Common myeloid progenitor, CD34-positive (primary cell): ENCODE data around the gene EPM2A.

Experiments
- CTCF ChIA-PET: fragments of 350-600 bp; sonication (Branson Sonifier 250); formaldehyde crosslinking; loops from one replicate; lab custom pipeline; 2021; ENCODE audit warnings: antibody characterized with exemption; lab: Charles Lee
- POLR2A ChIA-PET: fragments of 350-600 bp; sonication (Branson Sonifier 250); formaldehyde crosslinking; loops from one replicate; lab custom pipeline; 2021; ENCODE audit warnings: antibody characterized with exemption; lab: Charles Lee
- DNase-seq, 3 donors: peaks; one replicate each; pipeline versions ENCODE4 v3.0.0 to v3.0.0-alpha.2; 2013
- H3K27ac ChIP-seq, 2 experiments: 1 replicate in 1 of 2; 2 replicates in 1 of 2; pipeline ENCODE4 v1.7.0; 2013; ENCODE audit warnings: inconsistent platforms in 2 of 2, low read length in 2 of 2, mild to moderate bottlenecking in 2 of 2, low read depth in 1 of 2, moderate library complexity in 1 of 2; ENCODE audit not compliant: severe bottlenecking in 2 of 2, insufficient read depth in 1 of 2, poor library complexity in 1 of 2
- H3K27me3 ChIP-seq, 5 experiments: replicated peaks in 2 of 5; 1 replicate in 3 of 5; 2 replicates in 2 of 5; pipeline versions ENCODE4 v1.6.1 to v1.7.0; 2013; ENCODE audit warnings: low read length in 4 of 5, mild to moderate bottlenecking in 2 of 5, moderate library complexity in 2 of 5, inconsistent platforms in 1 of 5; ENCODE audit not compliant: insufficient read depth in 5 of 5, control insufficient read depth in 4 of 5
- H3K36me3 ChIP-seq, 4 experiments: 1 replicate in 2 of 4; 2 replicates in 2 of 4; pipeline versions ENCODE4 v1.6.1 to v1.7.0; 2013; ENCODE audit warnings: low read length in 3 of 4, control low read depth in 1 of 4, mild to moderate bottlenecking in 1 of 4; ENCODE audit not compliant: control insufficient read depth in 4 of 4, insufficient read depth in 4 of 4
- H3K4me1 ChIP-seq, 4 experiments: 1 replicate in 3 of 4; 2 replicates in 1 of 4; pipeline versions ENCODE4 v1.6.1 to v1.7.1; 2013; ENCODE audit warnings: low read length in 3 of 4, mild to moderate bottlenecking in 3 of 4, control low read depth in 1 of 4, inconsistent platforms in 1 of 4, moderate library complexity in 1 of 4; ENCODE audit not compliant: control insufficient read depth in 4 of 4, insufficient read depth in 4 of 4; ENCODE audit errors: control extremely low read depth in 1 of 4
- H3K4me3 ChIP-seq, 7 experiments: 1 replicate in 4 of 7; 2 replicates in 3 of 7; pipeline versions ENCODE4 v1.5.1 to v1.7.0; 2013; ENCODE audit warnings: mild to moderate bottlenecking in 7 of 7, low read length in 6 of 7, moderate library complexity in 6 of 7, inconsistent platforms in 2 of 7, low read depth in 2 of 7, control low read depth in 1 of 7; ENCODE audit not compliant: insufficient read depth in 4 of 7, control insufficient read depth in 1 of 7; ENCODE audit errors: extremely low read depth in 1 of 7
- H3K9me3 ChIP-seq, 5 experiments: 1 replicate in 4 of 5; 2 replicates in 1 of 5; pipeline versions ENCODE4 v1.6.1 to v1.7.1; 2013; ENCODE audit warnings: low read length in 4 of 5, mild to moderate bottlenecking in 2 of 5, inconsistent platforms in 1 of 5, low read depth in 1 of 5, moderate library complexity in 1 of 5; ENCODE audit not compliant: control insufficient read depth in 4 of 5, insufficient read depth in 2 of 5; ENCODE audit errors: control extremely low read depth in 1 of 5
- WGBS: methylation state at CpG from one replicate; pipeline ENCODE4 v1.1.5; 2013; ENCODE audit not compliant: insufficient coverage; 5-methylcytosine and 5-hydroxymethylcytosine counted together

EPM2A gene

DNA sequence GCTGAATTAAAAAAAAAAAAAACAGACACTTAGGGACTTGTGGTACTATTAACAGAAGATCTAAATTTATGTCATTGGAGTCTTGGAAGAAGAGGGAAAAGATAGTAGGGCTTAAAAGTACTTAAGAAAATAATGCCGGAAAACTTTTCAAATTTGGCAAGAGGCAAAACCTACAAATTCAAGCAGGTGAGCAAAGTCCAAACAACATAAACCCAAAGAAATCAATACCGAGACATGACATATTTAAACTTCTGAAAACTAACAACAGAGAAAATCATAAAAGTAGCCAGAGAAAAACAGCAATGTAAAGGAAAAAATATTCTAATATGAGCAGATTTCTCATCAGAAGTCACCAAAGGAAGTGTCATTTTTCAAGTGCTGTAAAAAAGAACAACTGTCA lies 44.4 kb downstream of the EPM2A start:
- no peak for DNase-seq
- ChIA-PET CTCF (no interaction called here), POLR2A (no interaction called here)

DNA sequence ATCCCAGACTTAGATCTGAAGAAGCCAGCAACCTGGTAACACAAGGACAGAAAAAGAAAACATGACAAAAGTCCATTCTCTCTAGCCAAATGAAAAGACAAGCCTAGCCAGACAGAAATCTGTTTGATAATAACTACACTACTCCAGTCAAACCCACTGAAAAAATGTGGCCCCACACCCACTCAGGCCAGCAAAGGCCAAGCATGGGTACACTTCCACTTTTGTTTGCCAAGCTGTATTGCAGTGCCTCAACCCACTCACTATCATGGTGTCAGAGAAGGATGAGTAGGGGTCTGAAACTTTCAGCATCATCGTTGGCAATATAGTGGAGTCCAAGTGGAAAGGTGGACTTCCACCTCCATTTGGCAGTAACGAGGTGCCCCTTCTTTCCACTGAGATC lies 45.8 kb downstream of the EPM2A start:
- CTCF ChIA-PET: no interaction called here
- 100% methylated on average over 2 of the region's 2 CpGs for WGBS

More for the DNA sequence above, 44.4 kb downstream of the EPM2A start:
- no peaks in the 10 kb centered on the region for H3K4me1 ChIP-seq
- WGBS: no CpG with 5 or more reads among the region's 2 CpGs
- no peak overlapping the region for H3K4me3 ChIP-seq
- H3K36me3 ChIP-seq: no peaks in the 10 kb centered on the region
- peaks cover 0 to 9% (median 0%) of the 10 kb centered on the region in 5 experiments for H3K9me3 ChIP-seq
- H3K27me3 ChIP-seq: no peaks in the 10 kb centered on the region
- no peak overlapping the region for H3K27ac ChIP-seq

DNA sequence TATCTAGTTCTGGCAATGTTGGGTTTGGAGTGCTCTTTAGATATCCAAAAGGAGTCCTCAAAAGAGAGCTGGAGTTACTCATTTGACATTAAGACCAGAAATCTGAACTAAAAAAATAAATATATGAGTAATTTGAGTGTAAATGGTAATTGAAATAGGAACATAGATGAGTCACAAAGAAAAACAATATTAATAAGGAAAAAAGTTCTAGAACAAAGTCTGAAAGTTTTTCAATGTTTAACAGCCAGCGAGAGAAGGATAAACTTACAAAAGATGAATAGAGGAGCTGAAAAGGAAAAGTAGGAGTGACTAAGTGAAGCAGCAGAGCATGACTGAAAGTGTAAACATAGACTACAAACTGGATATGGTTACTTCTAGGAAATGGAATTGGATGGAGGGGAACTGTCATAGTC lies 46.8 kb downstream of the EPM2A start:
- Histone ChIP-seq H3K9me3 (peaks cover 0 to 9% (median 0%) of the 10 kb centered on the region in 5 experiments), H3K36me3 (peaks cover 0 to 5% (median 1%) of the 10 kb centered on the region in 4 experiments), H3K27me3 (no peaks in the 10 kb centered on the region), H3K4me1 (no peaks in the 10 kb centered on the region), H3K4me3 (no peak overlapping the region), H3K27ac (no peak overlapping the region)
- WGBS: 100% methylated on average over 1 of the region's 1 CpG
- no peak for DNase-seq
- ChIA-PET CTCF (interaction anchor here (1.0 kb wide), 1 partner anchor 54 kb away, joined by 4 read pairs; no protein-coding TSS in a partner anchor), POLR2A (no interaction called here)

More for the DNA sequence above, 45.8 kb downstream of the EPM2A start:
- Histone ChIP-seq H3K9me3 (peaks cover 0 to 9% (median 0%) of the 10 kb centered on the region in 5 experiments), H3K4me1 (no peaks in the 10 kb centered on the region), H3K4me3 (no peak overlapping the region), H3K36me3 (peaks cover 0 to 2% (median under 1%) of the 10 kb centered on the region in 4 experiments), H3K27ac (no peak overlapping the region), H3K27me3 (no peaks in the 10 kb centered on the region)
- DNase-seq: no peak
- POLR2A ChIA-PET: no interaction called here

DNA sequence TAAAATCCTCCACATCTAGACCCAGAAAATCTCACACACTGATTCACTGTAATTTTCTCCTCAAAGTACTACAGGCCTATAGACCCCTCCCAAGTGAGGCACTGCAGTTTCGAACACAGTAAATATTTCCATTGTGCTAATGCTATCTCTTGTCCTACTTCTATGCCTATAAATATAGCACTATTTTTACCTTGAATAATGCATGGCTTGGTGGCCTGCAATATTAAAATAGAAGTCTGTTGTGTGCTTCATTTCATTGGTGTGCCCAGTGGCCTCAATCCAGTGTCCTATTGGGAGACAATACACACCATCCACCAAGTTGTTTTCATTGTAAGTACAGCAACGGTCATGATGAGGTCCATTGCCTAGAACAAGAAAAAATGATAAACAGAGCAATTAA lies 49.4 kb downstream of the EPM2A start:
- peaks cover 0 to 17% (median 7%) of the 10 kb centered on the region in 4 experiments for H3K36me3 ChIP-seq
- CTCF ChIA-PET: interaction anchor here (0.8 kb wide), 1 partner anchor 15 kb away, joined by 3 read pairs; no protein-coding TSS in a partner anchor
- peaks cover 0 to 13% (median 6%) of the 10 kb centered on the region in 5 experiments for H3K9me3 ChIP-seq
- H3K4me3 ChIP-seq: no peak overlapping the region
- WGBS: 100% methylated on average over 1 of the region's 2 CpGs
- H3K4me1 ChIP-seq: no peaks in the 10 kb centered on the region
- DNase-seq: no peak
- H3K27ac ChIP-seq: no peak overlapping the region
- H3K27me3 ChIP-seq: no peaks in the 10 kb centered on the region
- POLR2A ChIA-PET: no interaction called here

DNA sequence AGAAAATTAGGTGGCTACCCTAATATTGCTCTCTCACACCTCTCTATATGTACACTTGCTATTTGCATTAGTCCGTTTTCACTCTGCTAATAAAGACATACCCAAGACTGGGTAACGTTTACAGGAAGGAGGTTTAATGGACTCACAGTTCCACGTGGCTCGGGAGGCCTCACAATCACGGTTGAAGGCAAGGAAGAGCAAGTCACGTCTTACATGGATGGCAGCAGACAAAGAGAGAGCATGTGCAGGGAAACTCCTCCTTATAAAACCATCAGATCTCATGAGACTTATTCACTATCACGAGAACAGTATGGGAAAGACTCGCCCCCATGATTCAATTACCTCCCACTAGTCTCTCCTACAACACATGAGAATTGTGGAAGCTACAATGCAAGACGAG lies 53.4 kb downstream of the EPM2A start:
- POLR2A ChIA-PET: no interaction called here
- 98% methylated on average over 9 of the region's 9 CpGs for WGBS
- CTCF ChIA-PET: no interaction called here

DNA sequence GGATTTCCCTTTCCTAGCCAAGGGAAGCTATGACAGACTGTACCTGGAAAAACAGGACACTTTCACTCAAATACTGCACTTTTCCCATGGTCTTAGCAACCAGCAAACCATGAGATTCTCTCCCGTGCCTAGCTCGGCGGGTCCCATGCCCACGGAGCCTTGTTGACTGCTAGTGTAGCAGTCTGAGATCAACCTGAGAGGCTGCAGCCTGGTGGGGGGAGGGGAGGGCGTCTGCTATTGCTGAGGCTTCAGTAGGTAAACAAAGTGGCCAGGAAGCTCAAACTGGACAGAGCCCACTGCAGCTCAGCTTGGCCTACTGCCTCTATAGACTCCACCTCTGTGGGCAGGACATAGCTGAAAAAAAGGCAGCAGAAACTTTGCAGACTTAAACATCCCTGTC lies 61.8 kb downstream of the EPM2A start:
- no peak for DNase-seq
- peaks cover 0 to 14% (median 5%) of the 10 kb centered on the region in 4 experiments for H3K36me3 ChIP-seq
- H3K27ac ChIP-seq: no peak overlapping the region
- H3K27me3 ChIP-seq: no peaks in the 10 kb centered on the region
- 98% methylated on average over 5 of the region's 5 CpGs for WGBS
- H3K4me3 ChIP-seq: no peak overlapping the region
- ChIA-PET CTCF (no interaction called here), POLR2A (no interaction called here)
- H3K9me3 ChIP-seq: peaks cover 0 to 6% (median 0%) of the 10 kb centered on the region in 5 experiments
- H3K4me1 ChIP-seq: no peaks in the 10 kb centered on the region

More for the DNA sequence above, 53.4 kb downstream of the EPM2A start:
- H3K4me3 ChIP-seq: no peak overlapping the region
- H3K36me3 ChIP-seq: peaks cover 0 to 17% (median 7%) of the 10 kb centered on the region in 4 experiments
- no peaks in the 10 kb centered on the region for H3K27me3 ChIP-seq
- no peak for DNase-seq
- no peak overlapping the region for H3K27ac ChIP-seq
- H3K9me3 ChIP-seq: peaks cover 0 to 17% (median 6%) of the 10 kb centered on the region in 5 experiments
- no peaks in the 10 kb centered on the region for H3K4me1 ChIP-seq

DNA sequence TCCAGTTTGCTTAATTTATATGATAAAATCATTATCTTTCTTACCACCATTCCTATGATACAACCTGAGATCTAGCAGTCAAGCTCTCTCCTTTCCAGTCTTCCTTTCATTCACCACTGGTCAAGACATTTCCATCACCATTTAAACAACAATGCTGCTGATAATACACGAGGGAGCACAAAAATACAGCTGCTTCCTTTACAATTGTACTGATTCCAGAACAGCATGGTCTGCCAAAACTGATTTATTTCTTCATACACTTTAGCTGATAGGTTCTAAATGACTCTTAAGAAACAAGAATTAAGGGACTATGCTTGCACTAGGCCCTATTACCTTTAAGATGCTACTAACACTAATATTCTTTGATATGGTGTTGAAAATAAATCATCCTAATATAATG lies 65.0 kb downstream of the EPM2A start:
- ChIA-PET CTCF (interaction anchor here (1.5 kb wide), 1 partner anchor 35 kb away, joined by 3 read pairs; no protein-coding TSS in a partner anchor), POLR2A (no interaction called here)
- Histone ChIP-seq H3K4me1 (no peaks in the 10 kb centered on the region), H3K36me3 (peaks cover 0 to 14% (median 5%) of the 10 kb centered on the region in 4 experiments), H3K4me3 (no peak overlapping the region), H3K9me3 (peaks cover 0 to 3% (median 0%) of the 10 kb centered on the region in 5 experiments), H3K27ac (no peak overlapping the region), H3K27me3 (no peaks in the 10 kb centered on the region)
- 50% methylated on average over 1 of the region's 1 CpG for WGBS
- no peak for DNase-seq
